ENCODE measurements around the gene ERF. TPM values are rescaled to one million over a fixed set of nuclear protein-coding genes. Genes with fewer than 3 reads are reported as not detected.

Gene ERF
- total and polyA plus RNA-seq, 2 of the 4 experiments (the other 2 are of a cell fraction), result 5.2 to 32.4 TPM

DNA sequence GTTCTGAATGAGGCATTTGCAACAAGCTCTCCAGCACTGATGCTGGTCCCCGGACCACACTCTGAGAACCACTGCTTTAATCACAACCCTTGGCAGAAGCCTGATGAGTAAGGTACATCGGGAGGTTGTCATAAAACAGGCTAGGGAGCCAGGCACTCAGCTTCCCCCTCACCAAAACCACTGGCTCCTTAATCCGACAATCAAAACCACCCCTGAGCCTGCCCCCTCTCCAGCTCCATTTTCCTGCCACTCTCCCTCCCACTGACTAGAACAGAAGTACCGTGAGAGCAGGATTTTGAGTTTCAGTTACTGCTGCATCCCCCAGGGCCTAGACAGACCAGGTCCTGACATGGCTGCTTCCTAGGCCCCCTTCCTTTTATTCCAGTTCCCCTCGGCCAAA is 19.7 kb downstream of the ERF start:
- Histone ChIP-seq H3K4ac (ENCODE audit: low read depth, low read length) (no peak overlapping the region), H3K23ac (ENCODE audit: low read depth, low read length) (no peak overlapping the region), H2BK20ac (ENCODE audit: low read depth, low read length) (no peak overlapping the region), H2AK5ac (ENCODE audit: low read depth, low read length) (no peak overlapping the region), H3K4me1 (ENCODE audit: control insufficient read depth, insufficient read depth, low read length) (no peaks in the 10 kb centered on the region), H3K36me3 (ENCODE audit: control insufficient read depth, insufficient read depth, low read length) (peaks cover 62% of the 10 kb centered on the region), H2BK120ac (ENCODE audit: low read depth, low read length) (no peak overlapping the region), H2BK15ac (ENCODE audit: low read depth, low read length) (no peak overlapping the region), H2AK9ac (replicated peaks; ENCODE audit: low read depth, low read length, poor library complexity) (no peak overlapping the region), H3K9ac (ENCODE audit: low read depth, low read length) (no peak overlapping the region), H3K4me2 (ENCODE audit: low read depth, low read length) (no peak overlapping the region), H3K79me1 (ENCODE audit: low read depth in 1 of 2, low read length in 2 of 2) (peaks cover 33 to 77% of the 10 kb centered on the region in 2 experiments; a peak in 3 of 4 replicates), H3K9me3 (ENCODE audit: control insufficient read depth, insufficient read depth, low read length) (no peaks in the 10 kb centered on the region), H3K9me1 (ENCODE audit: insufficient read depth, low read length) (peaks cover 4% of the 10 kb centered on the region; the same call in 1 of the 2 replicates), H2BK5ac (ENCODE audit: low read depth, low read length, poor library complexity, severe bottlenecking) (no peak overlapping the region), H4K20me1 (ENCODE audit: insufficient read depth, low read length) (peaks cover 54% of the 10 kb centered on the region), H3K56ac (ENCODE audit: extremely low read depth, insufficient read depth, low read length) (no peak overlapping the region), H3K4me3 (ENCODE audit: insufficient read depth, low read depth, low read length) (no peak overlapping the region), H3K27me3 (ENCODE audit: control insufficient read depth, insufficient read depth, low read length) (no peaks in the 10 kb centered on the region), H4K91ac (ENCODE audit: insufficient read depth, low read depth, low read length) (no peak overlapping the region), H4K5ac (ENCODE audit: low read depth, low read length) (no peak overlapping the region), H3K14ac (replicated peaks; ENCODE audit: low read depth, low read length) (no peak overlapping the region), H2AFZ (replicated peaks; ENCODE audit: low read length, poor library complexity) (no peak overlapping the region), H3K27ac (ENCODE audit: insufficient read depth, low read length) (no peak overlapping the region), H3K18ac (ENCODE audit: low read depth, low read length) (no peak overlapping the region), H4K8ac (ENCODE audit: low read depth in 2 of 2, low read length in 2 of 2) (no peak overlapping the region)
- dilution Hi-C loops (cut with HindIII; ENCODE audit: low sequenced_read_pairs, unreplicated experiment) (no loop called here), in situ Hi-C loops (cut with MboI; ENCODE audit: low sequenced_read_pairs) (no loop called here), intact Hi-C loops (cut with micrococcal nuclease) (no loop called here)
- POLR2A ChIA-PET (ENCODE audit: unreplicated experiment), result interaction anchor here (0.6 kb wide), 1 partner anchor 115 kb away, joined by 4 read pairs; no protein-coding TSS in a partner anchor
- CTCF ChIA-PET, result interaction anchor here (0.6 kb wide), 1 partner anchor 16 kb away, joined by 3 read pairs; no protein-coding TSS in a partner anchor
- WGBS, 2 experiments (ENCODE audit: extremely low coverage in 2 of 2, insufficient read length in 1 of 2), result 83% methylated on average over 3 of the region's 5 CpGs; no CpG with 5 or more reads in 1 of the 2 experiments
- DNase-seq (no peak), ATAC-seq (ENCODE audit: low read depth) (no peak)
- no TSS peak for BruUV-seq (replicated peaks)
- TF ChIP-seq ELK1 (IDR thresholded peaks at IDR 0.05; ENCODE audit: borderline replicate concordance, low read depth, low read length) (no peak), NFE2L2 (IDR thresholded peaks at IDR 0.05; ENCODE audit: low read depth, low read length) (no peak), USF2 (IDR thresholded peaks at IDR 0.05; ENCODE audit: low read depth, low read length) (no peak), CEBPB (IDR thresholded peaks at IDR 0.05; ENCODE audit: low read depth, low read length) (no peak), SMC3 (IDR thresholded peaks at IDR 0.05; ENCODE audit: low read depth, low read length) (no peak), POLR2A (IDR thresholded peaks at IDR 0.05; ENCODE audit: low read depth, low read length) (no peak), MAZ (IDR thresholded peaks at IDR 0.05; ENCODE audit: borderline replicate concordance, low read depth, low read length) (no peak), CTCF (conservative IDR thresholded peaks at IDR 0.05; ENCODE audit: low read depth, low read length) (no peak), RCOR1 (IDR thresholded peaks at IDR 0.05; ENCODE audit: insufficient replicate concordance, low read length) (no peak), MXI1 (IDR thresholded peaks at IDR 0.05; ENCODE audit: borderline replicate concordance, low read depth, low read length) (no peak), BHLHE40 (IDR thresholded peaks at IDR 0.05; ENCODE audit: low read depth, low read length) (no peak), RAD21 (IDR thresholded peaks at IDR 0.05; ENCODE audit: low read length) (no peak), CHD1 (IDR thresholded peaks at IDR 0.05; ENCODE audit: low read depth, low read length) (no peak), RFX5 (IDR thresholded peaks at IDR 0.05; ENCODE audit: low read depth, low read length) (no peak), FOS (IDR thresholded peaks at IDR 0.05; ENCODE audit: low read depth, low read length) (no peak), MAFK (IDR thresholded peaks at IDR 0.05; ENCODE audit: low read depth, low read length) (no peak)
